ENCODE data around the gene HSP90AA1.

DNA sequence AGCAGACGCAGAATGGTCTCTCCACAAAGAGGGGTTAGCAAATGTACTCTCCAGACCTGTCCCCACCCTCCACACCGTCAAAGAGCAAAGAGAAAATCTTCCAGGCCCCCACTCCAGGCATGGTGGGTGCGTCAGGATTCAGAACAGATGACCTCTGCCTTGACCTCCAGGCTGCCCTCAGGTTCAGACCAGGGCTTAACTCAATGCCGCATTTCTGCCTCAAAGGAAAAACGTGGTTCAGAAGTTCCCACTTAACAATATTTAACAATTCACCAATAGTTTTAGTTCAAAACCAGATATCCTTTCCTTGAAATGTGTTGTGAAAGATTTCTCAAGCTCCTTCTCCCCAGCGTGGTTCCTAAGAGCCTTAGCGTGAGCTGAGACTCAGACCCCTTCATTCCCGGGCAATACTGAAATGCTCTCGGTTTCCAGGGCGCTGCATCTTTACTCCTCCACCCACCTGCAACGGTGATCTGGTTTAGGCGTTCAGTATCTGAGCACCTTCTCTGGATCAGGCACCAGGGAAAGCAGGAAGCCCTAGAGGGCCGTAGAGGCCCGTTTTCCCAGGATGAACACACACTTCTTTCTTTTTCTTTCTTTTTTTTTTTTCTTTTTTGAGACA is 22.9 kb downstream of the HSP90AA1 start:
- no peak for TF ChIP-seq TEAD4 (IDR thresholded peaks at IDR 0.05; ENCODE audit: low read depth, low read length)
- TF ChIP-seq, protein P1, sequence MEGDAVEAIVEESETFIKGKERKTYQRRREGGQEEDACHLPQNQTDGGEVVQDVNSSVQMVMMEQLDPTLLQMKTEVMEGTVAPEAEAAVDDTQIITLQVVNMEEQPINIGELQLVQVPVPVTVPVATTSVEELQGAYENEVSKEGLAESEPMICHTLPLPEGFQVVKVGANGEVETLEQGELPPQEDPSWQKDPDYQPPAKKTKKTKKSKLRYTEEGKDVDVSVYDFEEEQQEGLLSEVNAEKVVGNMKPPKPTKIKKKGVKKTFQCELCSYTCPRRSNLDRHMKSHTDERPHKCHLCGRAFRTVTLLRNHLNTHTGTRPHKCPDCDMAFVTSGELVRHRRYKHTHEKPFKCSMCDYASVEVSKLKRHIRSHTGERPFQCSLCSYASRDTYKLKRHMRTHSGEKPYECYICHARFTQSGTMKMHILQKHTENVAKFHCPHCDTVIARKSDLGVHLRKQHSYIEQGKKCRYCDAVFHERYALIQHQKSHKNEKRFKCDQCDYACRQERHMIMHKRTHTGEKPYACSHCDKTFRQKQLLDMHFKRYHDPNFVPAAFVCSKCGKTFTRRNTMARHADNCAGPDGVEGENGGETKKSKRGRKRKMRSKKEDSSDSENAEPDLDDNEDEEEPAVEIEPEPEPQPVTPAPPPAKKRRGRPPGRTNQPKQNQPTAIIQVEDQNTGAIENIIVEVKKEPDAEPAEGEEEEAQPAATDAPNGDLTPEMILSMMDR (IDR thresholded peaks at IDR 0.05; ENCODE audit: control extremely low read depth in 1 of 3, insufficient read depth in 1 of 3, low read depth in 1 of 3, low read length in 3 of 3), result no peak
- no peak for TF ChIP-seq POLR2AphosphoS5 (IDR thresholded peaks at IDR 0.05; ENCODE audit: low read depth, low read length)
- TF ChIP-seq, protein P2, sequence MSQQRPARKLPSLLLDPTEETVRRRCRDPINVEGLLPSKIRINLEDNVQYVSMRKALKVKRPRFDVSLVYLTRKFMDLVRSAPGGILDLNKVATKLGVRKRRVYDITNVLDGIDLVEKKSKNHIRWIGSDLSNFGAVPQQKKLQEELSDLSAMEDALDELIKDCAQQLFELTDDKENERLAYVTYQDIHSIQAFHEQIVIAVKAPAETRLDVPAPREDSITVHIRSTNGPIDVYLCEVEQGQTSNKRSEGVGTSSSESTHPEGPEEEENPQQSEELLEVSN (IDR thresholded peaks at IDR 0.05), result no peak
- TF ChIP-seq, protein P3, sequence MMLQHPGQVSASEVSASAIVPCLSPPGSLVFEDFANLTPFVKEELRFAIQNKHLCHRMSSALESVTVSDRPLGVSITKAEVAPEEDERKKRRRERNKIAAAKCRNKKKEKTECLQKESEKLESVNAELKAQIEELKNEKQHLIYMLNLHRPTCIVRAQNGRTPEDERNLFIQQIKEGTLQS (IDR thresholded peaks at IDR 0.05; ENCODE audit: insufficient read depth, low read depth, low read length), result no peak
- no peak for TF ChIP-seq TBP (IDR thresholded peaks at IDR 0.05; ENCODE audit: low read depth, low read length)
- TF ChIP-seq POLR2A (IDR thresholded peaks at IDR 0.05; ENCODE audit: control extremely low read depth in 1 of 2, low read depth in 2 of 2, low read length in 2 of 2), result no peak
- no peak for TF ChIP-seq RNF2 (IDR thresholded peaks at IDR 0.05; ENCODE audit: borderline replicate concordance, low read depth, low read length, missing control alignments, poor library complexity, severe bottlenecking)
- no peak for TF ChIP-seq EP300 (IDR thresholded peaks at IDR 0.05; ENCODE audit: borderline replicate concordance in 1 of 2, low read depth in 2 of 2, low read length in 2 of 2)
- TF ChIP-seq CEBPB (IDR thresholded peaks at IDR 0.05; ENCODE audit: low read depth, low read length), result no peak

All from H1 (cell line).